ENCODE measurements around the gene LTB.
"Not testable (repeated sequence)": the region's sequence is repeated elsewhere in the genome, so short reads cannot be mapped to it uniquely, and the experiment has no call there.

LTB gene

GRCh38 chr6:31619805-31620585 is 37.8 kb upstream of the LTB start:
- peak overlapping the region; percentile 93 for H3K4me3 Mint-ChIP-seq
- no peaks in the 10 kb centered on the region for H3K27me3 Mint-ChIP-seq
- H3K9me3 Mint-ChIP-seq, result no peaks in the 10 kb centered on the region
- intact Hi-C loops (cut with micrococcal nuclease), result loop anchor here (1.0 to 5.0 kb wide), 2 partner anchors 32 to 47 kb away; partner anchors contain the start of genes BAG6, CSNK2B and LY6G5B
- H3K36me3 Mint-ChIP-seq (ENCODE audit: low read depth), result peaks cover 84% of the 10 kb centered on the region
- peaks cover 58% of the 10 kb centered on the region for H3K4me1 Mint-ChIP-seq (ENCODE audit: low read depth)
- H3K27ac Mint-ChIP-seq, result peak overlapping the region; percentile 96

- H3K4me3 Mint-ChIP-seq, result peak overlapping the region; percentile 98
- H3K27me3 Mint-ChIP-seq, result no peaks in the 10 kb centered on the region
- peak overlapping the region; percentile 95 for H3K27ac Mint-ChIP-seq
- H3K9me3 Mint-ChIP-seq, result no peaks in the 10 kb centered on the region
- peaks cover 65% of the 10 kb centered on the region for H3K4me1 Mint-ChIP-seq (ENCODE audit: low read depth)
- intact Hi-C loops (cut with micrococcal nuclease), result no loop called here
- peaks cover 63% of the 10 kb centered on the region for H3K36me3 Mint-ChIP-seq (ENCODE audit: low read depth)
Observed at GRCh38 chr6:31617010-31617409, 34.8 kb upstream of the LTB start.

GRCh38 chr6:31615748-31616147 is 33.5 kb upstream of the LTB start:
- Mint-ChIP-seq H3K27me3 (no peaks in the 10 kb centered on the region), H3K9me3 (no peaks in the 10 kb centered on the region), H3K27ac (peak overlapping the region; percentile 95), H3K36me3 (ENCODE audit: low read depth) (peaks cover 52% of the 10 kb centered on the region), H3K4me3 (peak overlapping the region; percentile 98), H3K4me1 (ENCODE audit: low read depth) (peaks cover 67% of the 10 kb centered on the region)
- intact Hi-C loops (cut with micrococcal nuclease), result no loop called here

- peaks cover 44% of the 10 kb centered on the region for H3K36me3 Mint-ChIP-seq (ENCODE audit: low read depth)
- H3K27ac Mint-ChIP-seq, result peak within 1 kb of the TSS; percentile 95
- H3K27me3 Mint-ChIP-seq, result no peaks in the 10 kb centered on the region
- H3K4me3 Mint-ChIP-seq, result peak within 1 kb of the TSS; percentile 98
- intact Hi-C loops (cut with micrococcal nuclease), result no loop called here
- H3K4me1 Mint-ChIP-seq (ENCODE audit: low read depth), result peaks cover 76% of the 10 kb centered on the region
- H3K9me3 Mint-ChIP-seq, result no peaks in the 10 kb centered on the region
Observed at GRCh38 chr6:31614684-31615578, 32.7 kb upstream of the LTB start, which contains the start of gene AIF1. TSS of gene AIF1 (plus strand) at chr6:31615234. CDS start at chr6:31615330, 96 bp downstream.

GRCh38 chr6:31614075-31614619 is 31.9 kb upstream of the LTB start:
- Mint-ChIP-seq H3K4me3 (peak overlapping the region; percentile 98), H3K9me3 (no peaks in the 10 kb centered on the region), H3K4me1 (ENCODE audit: low read depth) (peaks cover 76% of the 10 kb centered on the region), H3K27ac (peak overlapping the region; percentile 95), H3K36me3 (ENCODE audit: low read depth) (peaks cover 43% of the 10 kb centered on the region), H3K27me3 (no peaks in the 10 kb centered on the region)
- intact Hi-C loops (cut with micrococcal nuclease), result no loop called here

GRCh38 chr6:31610968-31611367 is 28.7 kb upstream of the LTB start:
- Mint-ChIP-seq H3K4me1 (ENCODE audit: low read depth) (peaks cover 47% of the 10 kb centered on the region), H3K27ac (peak overlapping the region; percentile 23)
- intact Hi-C loops (cut with micrococcal nuclease), result no loop called here

GRCh38 chr6:31609519-31610406 is 27.5 kb upstream of the LTB start:
- H3K27me3 Mint-ChIP-seq, result no peaks in the 10 kb centered on the region
- H3K4me1 Mint-ChIP-seq (ENCODE audit: low read depth), result peaks cover 37% of the 10 kb centered on the region
- peaks cover 2% of the 10 kb centered on the region for H3K36me3 Mint-ChIP-seq (ENCODE audit: low read depth)
- H3K4me3 Mint-ChIP-seq, result no peak overlapping the region
- intact Hi-C loops (cut with micrococcal nuclease), result no loop called here
- H3K9me3 Mint-ChIP-seq, result no peaks in the 10 kb centered on the region
- H3K27ac Mint-ChIP-seq, result peak overlapping the region; percentile 32

More at GRCh38 chr6:31610968-31611367, 28.7 kb upstream of the LTB start:
- Mint-ChIP-seq H3K36me3 (ENCODE audit: low read depth) (peaks cover 14% of the 10 kb centered on the region), H3K9me3 (no peaks in the 10 kb centered on the region), H3K4me3 (no peak overlapping the region), H3K27me3 (no peaks in the 10 kb centered on the region)

GRCh38 chr6:31607317-31607716 is 25.1 kb upstream of the LTB start:
- H3K9me3 Mint-ChIP-seq, result no peaks in the 10 kb centered on the region
- intact Hi-C loops (cut with micrococcal nuclease), result no loop called here
- no peak overlapping the region for H3K27ac Mint-ChIP-seq
- H3K36me3 Mint-ChIP-seq (ENCODE audit: low read depth), result no peaks in the 10 kb centered on the region
- no peaks in the 10 kb centered on the region for H3K27me3 Mint-ChIP-seq
- H3K4me1 Mint-ChIP-seq (ENCODE audit: low read depth), result peaks cover 27% of the 10 kb centered on the region
- H3K4me3 Mint-ChIP-seq, result no peak overlapping the region

- H3K4me3 Mint-ChIP-seq, result no peak overlapping the region
- H3K36me3 Mint-ChIP-seq (ENCODE audit: low read depth), result no peaks in the 10 kb centered on the region
- intact Hi-C loops (cut with micrococcal nuclease), result loop anchor here (5.0 kb wide), 1 partner anchor 105 kb away; no protein-coding TSS in a partner anchor
- H3K27ac Mint-ChIP-seq, result no peak overlapping the region
- H3K4me1 Mint-ChIP-seq (ENCODE audit: low read depth), result peaks cover 37% of the 10 kb centered on the region
- no peaks in the 10 kb centered on the region for H3K27me3 Mint-ChIP-seq
- no peaks in the 10 kb centered on the region for H3K9me3 Mint-ChIP-seq
Observed at GRCh38 chr6:31597006-31597405, 14.8 kb upstream of the LTB start.

- H3K9me3 Mint-ChIP-seq, result no peaks in the 10 kb centered on the region
- H3K36me3 Mint-ChIP-seq (ENCODE audit: low read depth), result peaks cover 35% of the 10 kb centered on the region
Observed at GRCh38 chr6:31592396-31592771, 10.2 kb upstream of the LTB start.

GRCh38 chr6:31590691-31591090 is 8.5 kb upstream of the LTB start:
- H3K27ac Mint-ChIP-seq; H3K4me3 Mint-ChIP-seq; intact Hi-C loops (cut with micrococcal nuclease); H3K9me3 Mint-ChIP-seq; H3K27me3 Mint-ChIP-seq: not testable (repeated sequence)
- peaks cover 61% of the 10 kb centered on the region for H3K4me1 Mint-ChIP-seq (ENCODE audit: low read depth)
- H3K36me3 Mint-ChIP-seq (ENCODE audit: low read depth), result peaks cover 43% of the 10 kb centered on the region

More at GRCh38 chr6:31592396-31592771, 10.2 kb upstream of the LTB start:
- intact Hi-C loops (cut with micrococcal nuclease), result no loop called here
- H3K27me3 Mint-ChIP-seq, result no peaks in the 10 kb centered on the region
- H3K4me3 Mint-ChIP-seq, result no peak overlapping the region
- H3K4me1 Mint-ChIP-seq (ENCODE audit: low read depth), result peaks cover 58% of the 10 kb centered on the region
- peak overlapping the region; percentile 41 for H3K27ac Mint-ChIP-seq

- intact Hi-C loops (cut with micrococcal nuclease), result no loop called here
- H3K27me3 Mint-ChIP-seq, result no peaks in the 10 kb centered on the region
- H3K9me3 Mint-ChIP-seq, result no peaks in the 10 kb centered on the region
- H3K4me3 Mint-ChIP-seq, result peak overlapping the region; percentile 79
- peak overlapping the region; percentile 62 for H3K27ac Mint-ChIP-seq
- H3K4me1 Mint-ChIP-seq (ENCODE audit: low read depth), result peaks cover 67% of the 10 kb centered on the region
- H3K36me3 Mint-ChIP-seq (ENCODE audit: low read depth), result peaks cover 43% of the 10 kb centered on the region
Observed at GRCh38 chr6:31588871-31589650, 6.8 kb upstream of the LTB start.
